ENCODE data around the gene PAWR.

Gene PAWR

DNA sequence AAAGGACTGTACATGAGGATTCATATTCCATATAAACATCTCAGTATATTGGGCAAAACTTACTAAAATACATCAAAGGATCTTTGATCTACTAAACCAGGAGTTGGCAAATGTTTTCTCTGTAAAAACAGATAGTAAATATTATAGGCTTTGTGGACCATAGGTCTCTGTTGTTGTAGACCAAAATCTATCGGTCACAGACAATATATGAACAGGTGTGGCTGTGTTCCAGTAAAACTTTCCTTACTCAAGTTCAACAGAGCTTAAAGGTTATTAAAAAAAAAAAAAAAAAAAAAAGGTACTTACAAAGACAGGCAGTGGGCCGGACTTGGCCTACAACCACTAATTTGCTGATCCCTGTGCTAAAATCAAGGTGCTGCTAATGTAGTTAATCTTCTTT, 40.3 kb downstream of the PAWR start:
- TF ChIP-seq RAD21 (IDR thresholded peaks at IDR 0.05; ENCODE audit: low read depth) (no peak), EGR1 (IDR thresholded peaks at IDR 0.05) (no peak), TCF12 (IDR thresholded peaks at IDR 0.05; ENCODE audit: low read depth) (no peak), NFIC (IDR thresholded peaks at IDR 0.05) (no peak), FOXM1 (IDR thresholded peaks at IDR 0.05; ENCODE audit: borderline replicate concordance, low read depth) (no peak), CREB1 (IDR thresholded peaks at IDR 0.05; ENCODE audit: low read depth) (no peak), EP300 (IDR thresholded peaks at IDR 0.05; ENCODE audit: borderline replicate concordance) (no peak), CEBPB (IDR thresholded peaks at IDR 0.05) (no peak), YY1 (IDR thresholded peaks at IDR 0.05; ENCODE audit: low read depth) (no peak), TAF1 (IDR thresholded peaks at IDR 0.05; ENCODE audit: low read depth) (no peak), TEAD4 (IDR thresholded peaks at IDR 0.05) (no peak)
- TF ChIP-seq, protein P1, sequence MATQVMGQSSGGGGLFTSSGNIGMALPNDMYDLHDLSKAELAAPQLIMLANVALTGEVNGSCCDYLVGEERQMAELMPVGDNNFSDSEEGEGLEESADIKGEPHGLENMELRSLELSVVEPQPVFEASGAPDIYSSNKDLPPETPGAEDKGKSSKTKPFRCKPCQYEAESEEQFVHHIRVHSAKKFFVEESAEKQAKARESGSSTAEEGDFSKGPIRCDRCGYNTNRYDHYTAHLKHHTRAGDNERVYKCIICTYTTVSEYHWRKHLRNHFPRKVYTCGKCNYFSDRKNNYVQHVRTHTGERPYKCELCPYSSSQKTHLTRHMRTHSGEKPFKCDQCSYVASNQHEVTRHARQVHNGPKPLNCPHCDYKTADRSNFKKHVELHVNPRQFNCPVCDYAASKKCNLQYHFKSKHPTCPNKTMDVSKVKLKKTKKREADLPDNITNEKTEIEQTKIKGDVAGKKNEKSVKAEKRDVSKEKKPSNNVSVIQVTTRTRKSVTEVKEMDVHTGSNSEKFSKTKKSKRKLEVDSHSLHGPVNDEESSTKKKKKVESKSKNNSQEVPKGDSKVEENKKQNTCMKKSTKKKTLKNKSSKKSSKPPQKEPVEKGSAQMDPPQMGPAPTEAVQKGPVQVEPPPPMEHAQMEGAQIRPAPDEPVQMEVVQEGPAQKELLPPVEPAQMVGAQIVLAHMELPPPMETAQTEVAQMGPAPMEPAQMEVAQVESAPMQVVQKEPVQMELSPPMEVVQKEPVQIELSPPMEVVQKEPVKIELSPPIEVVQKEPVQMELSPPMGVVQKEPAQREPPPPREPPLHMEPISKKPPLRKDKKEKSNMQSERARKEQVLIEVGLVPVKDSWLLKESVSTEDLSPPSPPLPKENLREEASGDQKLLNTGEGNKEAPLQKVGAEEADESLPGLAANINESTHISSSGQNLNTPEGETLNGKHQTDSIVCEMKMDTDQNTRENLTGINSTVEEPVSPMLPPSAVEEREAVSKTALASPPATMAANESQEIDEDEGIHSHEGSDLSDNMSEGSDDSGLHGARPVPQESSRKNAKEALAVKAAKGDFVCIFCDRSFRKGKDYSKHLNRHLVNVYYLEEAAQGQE (IDR thresholded peaks at IDR 0.05; ENCODE audit: low read depth) = no peak
- TF ChIP-seq, protein P2, sequence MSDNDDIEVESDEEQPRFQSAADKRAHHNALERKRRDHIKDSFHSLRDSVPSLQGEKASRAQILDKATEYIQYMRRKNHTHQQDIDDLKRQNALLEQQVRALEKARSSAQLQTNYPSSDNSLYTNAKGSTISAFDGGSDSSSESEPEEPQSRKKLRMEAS (IDR thresholded peaks at IDR 0.05) = no peak
- TF ChIP-seq, protein P3, sequence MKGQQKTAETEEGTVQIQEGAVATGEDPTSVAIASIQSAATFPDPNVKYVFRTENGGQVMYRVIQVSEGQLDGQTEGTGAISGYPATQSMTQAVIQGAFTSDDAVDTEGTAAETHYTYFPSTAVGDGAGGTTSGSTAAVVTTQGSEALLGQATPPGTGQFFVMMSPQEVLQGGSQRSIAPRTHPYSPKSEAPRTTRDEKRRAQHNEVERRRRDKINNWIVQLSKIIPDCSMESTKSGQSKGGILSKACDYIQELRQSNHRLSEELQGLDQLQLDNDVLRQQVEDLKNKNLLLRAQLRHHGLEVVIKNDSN (IDR thresholded peaks at IDR 0.05) = no peak

DNA sequence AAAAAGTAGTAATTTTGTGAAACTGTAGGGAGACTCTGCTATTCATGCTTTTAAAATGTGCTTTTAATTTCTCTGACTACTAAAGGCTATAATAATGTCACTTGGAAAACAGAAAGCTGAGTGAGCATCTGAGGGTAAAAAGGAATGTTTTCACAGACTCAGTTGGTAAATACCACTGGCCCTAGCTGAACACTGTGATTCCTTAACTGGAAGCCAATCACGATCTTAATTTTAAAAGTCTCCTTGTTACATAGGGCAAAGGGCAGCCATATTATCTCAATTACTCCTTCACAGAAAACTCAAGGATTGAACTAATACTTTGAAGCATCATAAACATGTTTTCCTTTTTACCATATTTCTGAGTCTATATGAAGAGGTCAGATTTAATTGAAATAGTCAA, 41.9 kb downstream of the PAWR start:
- TF ChIP-seq TAF1 (IDR thresholded peaks at IDR 0.05; ENCODE audit: low read depth) (no peak), RAD21 (IDR thresholded peaks at IDR 0.05; ENCODE audit: low read depth) (no peak), CEBPB (IDR thresholded peaks at IDR 0.05) (no peak), EGR1 (IDR thresholded peaks at IDR 0.05) (no peak), YY1 (IDR thresholded peaks at IDR 0.05; ENCODE audit: low read depth) (no peak), EP300 (IDR thresholded peaks at IDR 0.05; ENCODE audit: borderline replicate concordance) (no peak), TEAD4 (IDR thresholded peaks at IDR 0.05) (no peak), NFIC (IDR thresholded peaks at IDR 0.05) (no peak), CREB1 (IDR thresholded peaks at IDR 0.05; ENCODE audit: low read depth) (no peak), ZBTB7A (IDR thresholded peaks at IDR 0.05; ENCODE audit: low read depth) (no peak), TCF12 (IDR thresholded peaks at IDR 0.05; ENCODE audit: low read depth) (no peak), FOXM1 (IDR thresholded peaks at IDR 0.05; ENCODE audit: borderline replicate concordance, low read depth) (no peak)
- TF ChIP-seq, protein P2 (IDR thresholded peaks at IDR 0.05) = no peak
- TF ChIP-seq, protein P3 (IDR thresholded peaks at IDR 0.05) = no peak
- TF ChIP-seq, protein P1 (IDR thresholded peaks at IDR 0.05; ENCODE audit: low read depth) = no peak

DNA sequence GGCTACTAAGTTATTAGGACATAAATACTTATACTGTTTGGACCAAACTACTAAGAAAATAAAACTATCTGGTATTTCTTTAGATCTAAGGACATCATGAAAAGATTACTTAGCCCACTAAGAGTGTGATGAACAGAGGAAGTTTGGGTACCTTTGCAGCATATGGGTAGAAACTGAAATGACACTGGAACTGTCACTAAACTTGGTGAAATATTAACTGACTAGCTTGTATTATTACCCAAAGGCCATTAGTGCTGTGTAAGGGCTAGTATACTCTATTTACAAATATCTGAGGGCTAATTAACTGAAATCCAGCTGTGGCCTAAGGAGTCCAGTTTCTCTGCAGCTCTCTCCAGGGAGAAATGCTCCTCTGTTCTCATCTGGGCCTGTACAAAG, 45.5 kb downstream of the PAWR start:
- TF ChIP-seq YY1 (IDR thresholded peaks at IDR 0.05; ENCODE audit: low read depth) (no peak), RAD21 (IDR thresholded peaks at IDR 0.05; ENCODE audit: low read depth) (no peak), EGR1 (IDR thresholded peaks at IDR 0.05) (no peak), TAF1 (IDR thresholded peaks at IDR 0.05; ENCODE audit: low read depth) (no peak), TCF12 (IDR thresholded peaks at IDR 0.05; ENCODE audit: low read depth) (no peak)

DNA sequence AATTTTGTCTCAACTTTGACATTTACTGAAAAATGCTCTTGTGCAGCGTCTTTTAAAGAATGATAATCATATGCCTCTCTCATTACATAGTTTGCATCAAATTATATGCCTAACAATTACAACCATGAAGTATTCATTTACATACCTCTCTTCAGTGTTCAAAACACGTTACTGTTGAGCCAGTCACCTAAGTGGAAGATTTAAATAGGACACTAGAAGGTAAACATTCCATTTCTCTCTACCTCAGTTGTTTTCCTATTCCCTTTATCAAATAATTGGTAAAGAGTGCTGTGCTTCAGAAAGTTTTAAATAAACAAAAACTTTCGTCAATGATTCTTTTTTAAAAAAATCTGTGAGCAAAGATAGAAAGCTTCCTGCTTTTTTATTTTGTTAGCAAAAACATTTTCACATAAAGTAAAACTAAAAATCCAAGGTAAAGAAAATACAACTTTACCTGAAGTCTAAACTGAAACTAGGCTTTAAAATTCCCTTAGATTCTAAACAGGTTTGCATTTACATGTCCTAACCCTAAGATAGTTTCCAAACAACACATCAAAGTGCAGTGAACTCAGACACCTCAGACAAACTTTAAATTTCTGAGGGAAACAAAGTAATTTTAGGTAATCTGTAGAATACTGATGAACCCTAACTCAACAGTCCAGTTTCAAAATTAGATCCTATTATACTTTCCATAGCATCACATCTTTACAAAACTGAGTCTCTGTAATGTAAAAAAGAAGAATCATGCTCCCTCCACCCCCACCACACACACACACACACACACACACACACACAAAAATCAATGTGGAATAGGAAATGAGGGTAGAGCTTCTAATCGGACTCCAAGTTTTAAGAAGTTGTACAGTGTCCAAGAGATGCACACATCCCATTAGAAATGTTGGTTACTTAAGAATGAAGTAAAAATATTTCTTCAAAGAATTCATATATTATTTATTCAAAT, 46.2 kb downstream of the PAWR start:
- no peak for TF ChIP-seq CEBPB (IDR thresholded peaks at IDR 0.05)
- no peak for TF ChIP-seq CREB1 (IDR thresholded peaks at IDR 0.05; ENCODE audit: low read depth)
- no peak for TF ChIP-seq YY1 (IDR thresholded peaks at IDR 0.05; ENCODE audit: low read depth)

DNA sequence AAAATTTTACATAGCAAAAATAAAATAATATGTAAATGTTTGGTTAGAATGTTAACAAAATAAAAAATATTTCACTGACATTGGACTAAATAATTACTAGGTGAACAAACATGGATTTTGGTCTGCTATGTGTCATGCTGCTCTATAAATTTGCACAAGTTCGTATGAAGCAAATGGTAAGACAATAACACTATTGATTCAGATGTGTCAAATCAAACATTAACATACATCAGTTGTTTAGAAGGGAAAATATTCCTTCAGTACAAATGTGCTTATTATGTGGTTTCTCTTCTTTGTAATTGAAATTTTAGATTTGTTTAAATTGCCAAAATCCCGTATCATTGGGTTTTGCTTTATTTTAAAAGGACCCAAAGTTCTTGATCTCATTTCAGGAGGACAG, 46.9 kb downstream of the PAWR start:
- no peak for TF ChIP-seq YY1 (IDR thresholded peaks at IDR 0.05; ENCODE audit: low read depth)
- TF ChIP-seq, protein P3 (IDR thresholded peaks at IDR 0.05) = no peak
- TF ChIP-seq FOXM1 (IDR thresholded peaks at IDR 0.05; ENCODE audit: borderline replicate concordance, low read depth) = no peak
- no peak for TF ChIP-seq EP300 (IDR thresholded peaks at IDR 0.05; ENCODE audit: borderline replicate concordance)
- no peak for TF ChIP-seq ZBTB7A (IDR thresholded peaks at IDR 0.05; ENCODE audit: low read depth)
- no peak for TF ChIP-seq EGR1 (IDR thresholded peaks at IDR 0.05)
- no peak for TF ChIP-seq RAD21 (IDR thresholded peaks at IDR 0.05; ENCODE audit: low read depth)
- TF ChIP-seq, protein P2 (IDR thresholded peaks at IDR 0.05) = no peak
- no peak for TF ChIP-seq CEBPB (IDR thresholded peaks at IDR 0.05)
- no peak for TF ChIP-seq NFIC (IDR thresholded peaks at IDR 0.05)
- no peak for TF ChIP-seq CREB1 (IDR thresholded peaks at IDR 0.05; ENCODE audit: low read depth)
- TF ChIP-seq TCF12 (IDR thresholded peaks at IDR 0.05; ENCODE audit: low read depth) = no peak
- TF ChIP-seq, protein P1 (IDR thresholded peaks at IDR 0.05; ENCODE audit: low read depth) = no peak
